ENCODE measurements around the gene DNAH2.

GRCh38 chr17:7700510-7700909 is 17.0 kb upstream of the DNAH2 start:
- TF ChIP-seq, protein P1, sequence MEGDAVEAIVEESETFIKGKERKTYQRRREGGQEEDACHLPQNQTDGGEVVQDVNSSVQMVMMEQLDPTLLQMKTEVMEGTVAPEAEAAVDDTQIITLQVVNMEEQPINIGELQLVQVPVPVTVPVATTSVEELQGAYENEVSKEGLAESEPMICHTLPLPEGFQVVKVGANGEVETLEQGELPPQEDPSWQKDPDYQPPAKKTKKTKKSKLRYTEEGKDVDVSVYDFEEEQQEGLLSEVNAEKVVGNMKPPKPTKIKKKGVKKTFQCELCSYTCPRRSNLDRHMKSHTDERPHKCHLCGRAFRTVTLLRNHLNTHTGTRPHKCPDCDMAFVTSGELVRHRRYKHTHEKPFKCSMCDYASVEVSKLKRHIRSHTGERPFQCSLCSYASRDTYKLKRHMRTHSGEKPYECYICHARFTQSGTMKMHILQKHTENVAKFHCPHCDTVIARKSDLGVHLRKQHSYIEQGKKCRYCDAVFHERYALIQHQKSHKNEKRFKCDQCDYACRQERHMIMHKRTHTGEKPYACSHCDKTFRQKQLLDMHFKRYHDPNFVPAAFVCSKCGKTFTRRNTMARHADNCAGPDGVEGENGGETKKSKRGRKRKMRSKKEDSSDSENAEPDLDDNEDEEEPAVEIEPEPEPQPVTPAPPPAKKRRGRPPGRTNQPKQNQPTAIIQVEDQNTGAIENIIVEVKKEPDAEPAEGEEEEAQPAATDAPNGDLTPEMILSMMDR (IDR thresholded peaks at IDR 0.05; ENCODE audit: low read length) = no peak
- no peak for TF ChIP-seq EZH2 (IDR thresholded peaks at IDR 0.05; ENCODE audit: borderline replicate concordance, low read length)
